ENCODE measurements around the gene PTPRN2.

GRCh38 chr7:158209435-158209834 is 378.2 kb downstream of the PTPRN2 start:
- no peak for TF ChIP-seq CTCF (conservative IDR thresholded peaks at IDR 0.05 in 1 of 2, IDR thresholded peaks at IDR 0.05 in 1 of 2; ENCODE audit: extremely low read depth in 1 of 2, insufficient read depth in 1 of 2, low read depth in 1 of 2, low read length in 2 of 2)
- no peak for TF ChIP-seq EZH2 (IDR thresholded peaks at IDR 0.05; ENCODE audit: borderline replicate concordance, low read length)

Measured in mammary epithelial cell (primary cell).